Neutrophil (primary cell): ENCODE data around the gene BNIP3.

ENCODE experiments used
- H3K27ac ChIP-seq: fragments of 200-600 bp; sonication (generic); 2 replicates; pipeline ENCODE4 v1.5.1; 2016; ENCODE audit warnings: mild to moderate bottlenecking, moderate library complexity
- H3K27me3 ChIP-seq: fragments of 200-600 bp; sonication (generic); 2 replicates; pipeline ENCODE4 v1.6.0; 2016; ENCODE audit warnings: mild to moderate bottlenecking
- H3K36me3 ChIP-seq: fragments of 200-600 bp; sonication (generic); 2 replicates; pipeline ENCODE4 v1.5.1; 2017
- H3K4me1 ChIP-seq, 2 experiments: fragments of 200-600 bp in 1 of 2; sonication (generic) in 1 of 2; 1 replicate in 1 of 2; 2 replicates in 1 of 2; pipeline versions ENCODE4 v1.5.1 to v1.6.1; 2013 to 2016; ENCODE audit warnings: low read depth in 1 of 2, low read length in 1 of 2, mild to moderate bottlenecking in 1 of 2, moderate library complexity in 1 of 2; ENCODE audit not compliant: control insufficient read depth in 1 of 2, insufficient read depth in 1 of 2
- H3K4me3 ChIP-seq, 2 experiments: fragments of 200-600 bp in 1 of 2; sonication (generic) in 1 of 2; 1 replicate in 1 of 2; 2 replicates in 1 of 2; pipeline ENCODE4 v1.5.1; 2013 to 2016; ENCODE audit warnings: low read depth in 1 of 2, low read length in 1 of 2, mild to moderate bottlenecking in 1 of 2, moderate library complexity in 1 of 2
- H3K9me3 ChIP-seq: fragments of 200-600 bp; sonication (generic); 2 replicates; pipeline ENCODE4 v1.5.1; 2016
- CTCF ChIP-seq: fragments of 200-600 bp; sonication (generic); IDR thresholded peaks from 2 replicates; pipeline ENCODE4 v1.5.1; 2016; ENCODE audit warnings: antibody characterized with exemption

Gene BNIP3

GRCh38 chr10:132018446-132018845 is 36.7 kb upstream of the BNIP3 start:
- H3K4me1 ChIP-seq: no peaks in the 10 kb centered on the region
- no peak overlapping the region for H3K4me3 ChIP-seq
- peaks cover 6% of the 10 kb centered on the region for H3K27me3 ChIP-seq
- no peak overlapping the region for H3K27ac ChIP-seq
- no peaks in the 10 kb centered on the region for H3K9me3 ChIP-seq
- TF ChIP-seq CTCF: no peak
- H3K36me3 ChIP-seq: no peaks in the 10 kb centered on the region

- Histone ChIP-seq H3K36me3 (no peaks in the 10 kb centered on the region), H3K27me3 (peaks cover under 1% of the 10 kb centered on the region), H3K4me1 (no peaks in the 10 kb centered on the region), H3K9me3 (no peaks in the 10 kb centered on the region), H3K27ac (no peak overlapping the region), H3K4me3 (no peak overlapping the region)
- no peak for TF ChIP-seq CTCF
Observed at GRCh38 chr10:132016514-132016913, 34.8 kb upstream of the BNIP3 start.

GRCh38 chr10:132011445-132011844 is 29.7 kb upstream of the BNIP3 start:
- TF ChIP-seq CTCF: no peak

GRCh38 chr10:132011024-132011423 is 29.3 kb upstream of the BNIP3 start:
- peaks cover 38% of the 10 kb centered on the region for H3K27me3 ChIP-seq

More at GRCh38 chr10:132011445-132011844, 29.7 kb upstream of the BNIP3 start:
- Histone ChIP-seq H3K27ac (no peak overlapping the region), H3K9me3 (no peaks in the 10 kb centered on the region), H3K4me1 (peaks cover 0 to 8% of the 10 kb centered on the region in 2 experiments), H3K27me3 (peaks cover 38% of the 10 kb centered on the region), H3K4me3 (no peak overlapping the region), H3K36me3 (no peaks in the 10 kb centered on the region)

GRCh38 chr10:132010483-132010882 is 28.8 kb upstream of the BNIP3 start:
- no peak overlapping the region for H3K27ac ChIP-seq
- no peak for TF ChIP-seq CTCF
- no peak overlapping the region for H3K4me3 ChIP-seq
- H3K36me3 ChIP-seq: no peaks in the 10 kb centered on the region
- H3K27me3 ChIP-seq: peaks cover 38% of the 10 kb centered on the region
- no peaks in the 10 kb centered on the region for H3K9me3 ChIP-seq
- H3K4me1 ChIP-seq: peaks cover 0 to 8% of the 10 kb centered on the region in 2 experiments

More at GRCh38 chr10:132011024-132011423, 29.3 kb upstream of the BNIP3 start:
- Histone ChIP-seq H3K4me3 (no peak overlapping the region), H3K27ac (no peak overlapping the region), H3K4me1 (peaks cover 0 to 8% of the 10 kb centered on the region in 2 experiments), H3K36me3 (no peaks in the 10 kb centered on the region), H3K9me3 (no peaks in the 10 kb centered on the region)
- TF ChIP-seq CTCF: no peak

GRCh38 chr10:132009575-132009974 is 27.9 kb upstream of the BNIP3 start:
- Histone ChIP-seq H3K4me1 (peaks cover 0 to 8% of the 10 kb centered on the region in 2 experiments), H3K9me3 (no peaks in the 10 kb centered on the region), H3K4me3 (no peak overlapping the region), H3K36me3 (no peaks in the 10 kb centered on the region), H3K27me3 (peaks cover 38% of the 10 kb centered on the region), H3K27ac (no peak overlapping the region)
- TF ChIP-seq CTCF: no peak
